Measurements from ENCODE around the gene TIPRL.
"Not testable (repeated sequence)": the region's sequence is repeated elsewhere in the genome, so short reads cannot be mapped to it uniquely, and the experiment has no call there.

Gene TIPRL

GRCh38 chr1:168150283-168150682 lies 28.5 kb upstream of the TIPRL start:
- WGBS, 2 donors (ENCODE audit: extremely low coverage in 2 of 2, insufficient read length in 2 of 2, insufficient replicate concordance in 1 of 2) = no CpG with 5 or more reads among the region's 1 CpG
- no peak overlapping the region for H3K18ac ChIP-seq (ENCODE audit: low read length)
- peaks cover 0 to under 1% (median 0%) of the 10 kb centered on the region in 3 experiments for H3K27me3 ChIP-seq (ENCODE audit: control insufficient read depth in 3 of 3, insufficient read depth in 3 of 3, low read depth in 1 of 3, low read length in 3 of 3)
- H3K9ac ChIP-seq (ENCODE audit: low read depth, low read length, poor library complexity) = no peak overlapping the region
- no peak overlapping the region for H3K4me2 ChIP-seq (ENCODE audit: insufficient read depth, low read length, poor library complexity, severe bottlenecking)
- no peak overlapping the region for H3K4me3 ChIP-seq (ENCODE audit: low read length in 2 of 2)
- H3K4me1 ChIP-seq (ENCODE audit: control insufficient read depth in 2 of 2, insufficient read depth in 1 of 2, low read depth in 1 of 2, low read length in 2 of 2) = peaks cover 3% of the 10 kb centered on the region in 2 donors
- H3K36me3 ChIP-seq (replicated peaks in 1 of 2; ENCODE audit: control insufficient read depth in 2 of 2, insufficient read depth in 2 of 2, low read length in 2 of 2) = no peaks in the 10 kb centered on the region
- H4K91ac ChIP-seq (ENCODE audit: low read depth, low read length, poor library complexity) = no peak overlapping the region
- H3K23ac ChIP-seq (ENCODE audit: low read depth, low read length, poor library complexity) = no peak overlapping the region
- no peaks in the 10 kb centered on the region for H3K9me3 ChIP-seq (replicated peaks in 1 of 2; ENCODE audit: control insufficient read depth in 2 of 2, insufficient read depth in 1 of 2, low read depth in 1 of 2, low read length in 2 of 2)
- H2AK5ac ChIP-seq (ENCODE audit: low read depth, low read length) = no peak overlapping the region
- H3K4ac ChIP-seq (ENCODE audit: low read length) = no peak overlapping the region
- H3K79me1 ChIP-seq (ENCODE audit: low read depth, low read length) = no peaks in the 10 kb centered on the region
- no peak for DNase-seq (ENCODE audit: low spot score)
- H3K27ac ChIP-seq (replicated peaks; ENCODE audit: low read length) = no peak overlapping the region
- no peak overlapping the region for H2BK120ac ChIP-seq (ENCODE audit: low read depth, low read length)
- no peak overlapping the region for H2AFZ ChIP-seq (ENCODE audit: low read length)
- no peak overlapping the region for H2BK5ac ChIP-seq (ENCODE audit: low read length)
- no peak overlapping the region for H2BK12ac ChIP-seq (ENCODE audit: low read length)
- no peak overlapping the region for H3K14ac ChIP-seq (ENCODE audit: low read length)
- H2BK15ac ChIP-seq (ENCODE audit: low read length) = no peak overlapping the region
- H4K8ac ChIP-seq (ENCODE audit: low read depth, low read length) = no peak overlapping the region

DNA sequence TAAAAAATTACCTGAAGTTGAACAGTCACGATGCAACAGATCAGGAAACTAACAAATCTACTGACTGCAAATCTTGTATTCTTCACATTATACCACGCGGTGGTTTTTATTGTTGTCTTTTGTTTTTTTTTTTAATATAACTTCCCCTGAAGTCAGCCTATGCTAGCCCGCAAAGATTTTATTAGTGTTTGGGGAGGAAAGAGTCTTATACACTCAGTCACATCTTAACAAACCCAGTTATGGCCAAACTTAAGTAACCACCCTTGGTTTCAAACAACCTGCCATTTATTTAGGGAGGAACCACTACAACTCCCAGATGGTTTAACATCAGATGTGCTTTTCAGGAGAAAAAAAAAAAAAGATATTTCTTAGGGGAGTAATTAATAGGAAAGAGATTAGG lies 26.8 kb upstream of the TIPRL start:
- no peak overlapping the region for H2AK5ac ChIP-seq (ENCODE audit: low read depth, low read length)
- no peak overlapping the region for H3K23ac ChIP-seq (ENCODE audit: low read depth, low read length, poor library complexity)
- H3K36me3 ChIP-seq (replicated peaks in 1 of 2; ENCODE audit: control insufficient read depth in 2 of 2, insufficient read depth in 2 of 2, low read length in 2 of 2) = no peaks in the 10 kb centered on the region
- H3K4ac ChIP-seq (ENCODE audit: low read length) = no peak overlapping the region
- H2AFZ ChIP-seq (ENCODE audit: low read length) = no peak overlapping the region
- H2BK120ac ChIP-seq (ENCODE audit: low read depth, low read length) = no peak overlapping the region
- no peaks in the 10 kb centered on the region for H3K9me3 ChIP-seq (replicated peaks in 1 of 2; ENCODE audit: control insufficient read depth in 2 of 2, insufficient read depth in 1 of 2, low read depth in 1 of 2, low read length in 2 of 2)
- no peak overlapping the region for H3K4me2 ChIP-seq (ENCODE audit: insufficient read depth, low read length, poor library complexity, severe bottlenecking)
- no peaks in the 10 kb centered on the region for H3K4me1 ChIP-seq (ENCODE audit: control insufficient read depth in 2 of 2, insufficient read depth in 1 of 2, low read depth in 1 of 2, low read length in 2 of 2)
- no peak overlapping the region for H2BK12ac ChIP-seq (ENCODE audit: low read length)
- no peak overlapping the region for H3K18ac ChIP-seq (ENCODE audit: low read length)
- H3K27ac ChIP-seq (replicated peaks; ENCODE audit: low read length) = no peak overlapping the region
- H3K9ac ChIP-seq (ENCODE audit: low read depth, low read length, poor library complexity) = no peak overlapping the region
- no CpG with 5 or more reads among the region's 4 CpGs for WGBS, 2 donors (ENCODE audit: extremely low coverage in 2 of 2, insufficient read length in 2 of 2, insufficient replicate concordance in 1 of 2)
- no peak overlapping the region for H2BK5ac ChIP-seq (ENCODE audit: low read length)
- no peak overlapping the region for H4K91ac ChIP-seq (ENCODE audit: low read depth, low read length, poor library complexity)
- no peak overlapping the region for H2BK15ac ChIP-seq (ENCODE audit: low read length)
- no peak overlapping the region for H3K14ac ChIP-seq (ENCODE audit: low read length)
- H3K4me3 ChIP-seq (ENCODE audit: low read length in 2 of 2) = no peak overlapping the region
- H4K8ac ChIP-seq (ENCODE audit: low read depth, low read length) = no peak overlapping the region
- no peak for DNase-seq (ENCODE audit: low spot score)
- H3K27me3 ChIP-seq (ENCODE audit: control insufficient read depth in 3 of 3, insufficient read depth in 3 of 3, low read depth in 1 of 3, low read length in 3 of 3) = no peaks in the 10 kb centered on the region
- no peaks in the 10 kb centered on the region for H3K79me1 ChIP-seq (ENCODE audit: low read depth, low read length)

- not testable (repeated sequence) for H3K4me1 ChIP-seq (ENCODE audit: control insufficient read depth in 2 of 2, insufficient read depth in 1 of 2, low read depth in 1 of 2, low read length in 2 of 2); DNase-seq (ENCODE audit: low spot score)
These were observed 24.1 kb upstream of the TIPRL start for GRCh38 chr1:168154707-168155106.

DNA sequence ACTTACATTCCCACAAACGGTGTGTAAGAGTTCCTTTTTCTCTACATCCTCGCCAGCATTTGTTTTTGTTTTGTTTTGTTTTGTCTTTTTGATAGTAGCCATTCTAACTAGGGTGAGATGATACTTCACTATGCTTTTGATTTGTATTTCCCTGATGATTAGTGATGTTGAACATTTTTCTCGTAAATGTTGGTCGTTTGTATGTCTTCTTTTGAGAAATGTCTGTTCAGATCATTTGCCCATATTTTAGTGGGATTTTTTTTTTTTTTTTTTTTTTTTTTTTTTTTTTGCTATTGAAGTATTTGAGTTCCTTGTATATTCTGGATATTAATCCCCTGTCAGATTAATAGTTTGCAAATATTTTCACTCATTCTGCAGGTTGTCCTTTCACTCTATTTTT lies 22.9 kb upstream of the TIPRL start:
- H3K4me1 ChIP-seq (ENCODE audit: control insufficient read depth in 2 of 2, insufficient read depth in 1 of 2, low read depth in 1 of 2, low read length in 2 of 2) = no peaks in the 10 kb centered on the region

More at GRCh38 chr1:168154707-168155106, 24.1 kb upstream of the TIPRL start:
- H4K8ac ChIP-seq (ENCODE audit: low read depth, low read length); H3K27me3 ChIP-seq (ENCODE audit: control insufficient read depth in 3 of 3, insufficient read depth in 3 of 3, low read depth in 1 of 3, low read length in 3 of 3); H4K91ac ChIP-seq (ENCODE audit: low read depth, low read length, poor library complexity); H3K23ac ChIP-seq (ENCODE audit: low read depth, low read length, poor library complexity); H2BK120ac ChIP-seq (ENCODE audit: low read depth, low read length); H3K9ac ChIP-seq (ENCODE audit: low read depth, low read length, poor library complexity); H2AFZ ChIP-seq (ENCODE audit: low read length); H3K4ac ChIP-seq (ENCODE audit: low read length); H3K79me1 ChIP-seq (ENCODE audit: low read depth, low read length); H3K18ac ChIP-seq (ENCODE audit: low read length); H3K27ac ChIP-seq (replicated peaks; ENCODE audit: low read length); H2BK5ac ChIP-seq (ENCODE audit: low read length); H3K9me3 ChIP-seq (replicated peaks in 1 of 2; ENCODE audit: control insufficient read depth in 2 of 2, insufficient read depth in 1 of 2, low read depth in 1 of 2, low read length in 2 of 2); H2BK12ac ChIP-seq (ENCODE audit: low read length); H3K14ac ChIP-seq (ENCODE audit: low read length); H3K4me2 ChIP-seq (ENCODE audit: insufficient read depth, low read length, poor library complexity, severe bottlenecking); H2BK15ac ChIP-seq (ENCODE audit: low read length); H3K36me3 ChIP-seq (replicated peaks in 1 of 2; ENCODE audit: control insufficient read depth in 2 of 2, insufficient read depth in 2 of 2, low read length in 2 of 2); H3K4me3 ChIP-seq (ENCODE audit: low read length in 2 of 2); H2AK5ac ChIP-seq (ENCODE audit: low read depth, low read length): not testable (repeated sequence)
- no CpG with 5 or more reads among the region's 4 CpGs for WGBS, 2 donors (ENCODE audit: extremely low coverage in 2 of 2, insufficient read length in 2 of 2, insufficient replicate concordance in 1 of 2)

More for the DNA sequence above, 22.9 kb upstream of the TIPRL start:
- H3K4me2 ChIP-seq (ENCODE audit: insufficient read depth, low read length, poor library complexity, severe bottlenecking) = no peak overlapping the region
- H2BK120ac ChIP-seq (ENCODE audit: low read depth, low read length) = no peak overlapping the region
- H3K9ac ChIP-seq (ENCODE audit: low read depth, low read length, poor library complexity) = no peak overlapping the region
- H3K4me3 ChIP-seq (ENCODE audit: low read length in 2 of 2) = no peak overlapping the region
- H4K8ac ChIP-seq (ENCODE audit: low read depth, low read length) = no peak overlapping the region
- no peak overlapping the region for H2AFZ ChIP-seq (ENCODE audit: low read length)
- peaks cover 0 to under 1% of the 10 kb centered on the region in 2 donors for H3K9me3 ChIP-seq (replicated peaks in 1 of 2; ENCODE audit: control insufficient read depth in 2 of 2, insufficient read depth in 1 of 2, low read depth in 1 of 2, low read length in 2 of 2)
- H2AK5ac ChIP-seq (ENCODE audit: low read depth, low read length) = no peak overlapping the region
- DNase-seq (ENCODE audit: low spot score) = no peak
- no peak overlapping the region for H2BK5ac ChIP-seq (ENCODE audit: low read length)
- no peak overlapping the region for H2BK15ac ChIP-seq (ENCODE audit: low read length)
- H2BK12ac ChIP-seq (ENCODE audit: low read length) = no peak overlapping the region
- H3K27me3 ChIP-seq (ENCODE audit: control insufficient read depth in 3 of 3, insufficient read depth in 3 of 3, low read depth in 1 of 3, low read length in 3 of 3) = no peaks in the 10 kb centered on the region
- no peak overlapping the region for H3K23ac ChIP-seq (ENCODE audit: low read depth, low read length, poor library complexity)
- H3K18ac ChIP-seq (ENCODE audit: low read length) = no peak overlapping the region
- no CpG with 5 or more reads among the region's 4 CpGs for WGBS, 2 donors (ENCODE audit: extremely low coverage in 2 of 2, insufficient read length in 2 of 2, insufficient replicate concordance in 1 of 2)
- no peak overlapping the region for H3K27ac ChIP-seq (replicated peaks; ENCODE audit: low read length)
- H4K91ac ChIP-seq (ENCODE audit: low read depth, low read length, poor library complexity) = no peak overlapping the region
- no peak overlapping the region for H3K4ac ChIP-seq (ENCODE audit: low read length)
- H3K79me1 ChIP-seq (ENCODE audit: low read depth, low read length) = no peaks in the 10 kb centered on the region
- H3K14ac ChIP-seq (ENCODE audit: low read length) = no peak overlapping the region
- no peaks in the 10 kb centered on the region for H3K36me3 ChIP-seq (replicated peaks in 1 of 2; ENCODE audit: control insufficient read depth in 2 of 2, insufficient read depth in 2 of 2, low read length in 2 of 2)

All from neuronal stem cell (in vitro differentiated cells).